ENCODE data around the gene RCL1. TPM values are rescaled to one million over a fixed set of nuclear protein-coding genes. Genes with fewer than 3 reads are reported as not detected.

RCL1 gene
- total and polyA plus RNA-seq, 2 donors (not counting 1 experiment from before 2014, with no cell fraction given): 10.5 to 21.7 TPM

DNA sequence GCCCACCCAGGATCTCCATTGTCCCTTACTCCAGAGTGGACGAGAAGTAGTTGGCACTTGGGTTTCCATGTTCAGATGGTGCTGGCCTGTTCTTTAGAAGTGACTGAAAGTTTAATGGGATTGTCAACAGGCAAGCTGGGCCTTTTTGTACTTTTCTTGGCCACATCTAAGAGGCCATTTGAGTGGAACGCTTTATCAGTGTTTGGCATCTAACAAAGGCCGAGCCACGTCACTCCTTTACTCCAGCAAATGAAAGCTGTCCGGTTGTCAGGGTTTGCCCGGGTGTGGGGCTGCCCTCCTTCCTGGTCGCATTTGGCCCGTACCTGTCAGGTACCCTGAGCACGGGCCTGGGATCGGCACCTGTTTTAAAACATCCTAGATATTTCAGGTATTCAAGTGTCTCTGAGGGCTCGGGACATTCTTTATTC is 71.5 kb downstream of the RCL1 start:
- no peak for ATAC-seq (ENCODE audit: low read depth)
- no peaks in the 10 kb centered on the region for H3K9me3 Mint-ChIP-seq (ENCODE audit: insufficient read depth)

DNA sequence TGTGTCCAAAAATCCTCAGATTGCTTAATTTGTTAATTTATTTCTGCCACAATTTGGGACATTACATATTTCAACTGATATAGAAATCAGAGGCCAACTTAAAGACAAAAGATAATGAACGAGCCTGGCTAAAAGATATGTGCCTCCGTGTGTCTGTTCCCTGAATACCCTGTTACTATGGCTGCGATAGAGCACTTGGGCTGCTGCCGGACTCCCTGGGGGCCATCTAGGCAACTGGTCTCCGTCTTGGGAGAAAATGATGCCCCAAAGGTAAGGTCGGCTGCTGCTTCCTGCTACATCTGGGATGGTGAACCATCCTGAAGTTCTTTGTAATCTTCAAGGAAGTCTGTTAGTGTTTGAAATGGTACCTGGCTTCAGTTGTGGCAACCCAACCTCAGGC is 72.0 kb downstream of the RCL1 start:
- ChIA-PET CTCF (no interaction called here), POLR2A (no interaction called here)
- no peaks in the 10 kb centered on the region for H3K79me2 ChIP-seq (ENCODE audit: control insufficient read depth, insufficient read depth, low read length)
- H3K27me3 ChIP-seq (replicated peaks in 1 of 4; ENCODE audit: control extremely low read depth in 1 of 4, control insufficient read depth in 3 of 4, insufficient read depth in 4 of 4, low read length in 3 of 4): no peaks in the 10 kb centered on the region
- H4K20me1 ChIP-seq (ENCODE audit: control insufficient read depth, insufficient read depth, low read length, poor library complexity, severe bottlenecking): no peaks in the 10 kb centered on the region
- no peak overlapping the region for H2AFZ ChIP-seq (ENCODE audit: insufficient read depth, low read depth, low read length, poor library complexity, severe bottlenecking)
- H3K4me2 ChIP-seq (replicated peaks; ENCODE audit: low read depth, low read length, poor library complexity, severe bottlenecking): no peak overlapping the region
- no peak overlapping the region for H3K27ac ChIP-seq (ENCODE audit: low read length in 2 of 2)
- H3K9ac ChIP-seq (ENCODE audit: low read length): no peak overlapping the region
- 99% methylated on average over 6 of the region's 6 CpGs for whole genome bisulfite sequencing (ENCODE audit: insufficient coverage)
- DNase-seq (no peak), ATAC-seq (ENCODE audit: low read depth) (no peak)
- intact Hi-C loops (cut with micrococcal nuclease): no loop called here
- peaks cover 1 to 17% of the 10 kb centered on the region in 2 experiments for H3K36me3 ChIP-seq (replicated peaks in 1 of 2; ENCODE audit: control extremely low read depth in 1 of 2, control insufficient read depth in 1 of 2, extremely low read depth in 1 of 2, insufficient read depth in 2 of 2, low read length in 1 of 2)
- Mint-ChIP-seq H3K4me1 (no peaks in the 10 kb centered on the region), H3K27ac (no peak overlapping the region), H3K4me3 (no peak overlapping the region), H3K27me3 (no peaks in the 10 kb centered on the region), H3K9me3 (ENCODE audit: insufficient read depth) (no peaks in the 10 kb centered on the region)
- H3K9me3 ChIP-seq (ENCODE audit: control extremely low read depth in 1 of 3, control insufficient read depth in 2 of 3, insufficient read depth in 1 of 3, low read length in 2 of 3): no peaks in the 10 kb centered on the region
- H3K4me1 ChIP-seq (ENCODE audit: control insufficient read depth in 2 of 2, insufficient read depth in 2 of 2, low read length in 2 of 2): no peaks in the 10 kb centered on the region
- TF ChIP-seq, protein P1, sequence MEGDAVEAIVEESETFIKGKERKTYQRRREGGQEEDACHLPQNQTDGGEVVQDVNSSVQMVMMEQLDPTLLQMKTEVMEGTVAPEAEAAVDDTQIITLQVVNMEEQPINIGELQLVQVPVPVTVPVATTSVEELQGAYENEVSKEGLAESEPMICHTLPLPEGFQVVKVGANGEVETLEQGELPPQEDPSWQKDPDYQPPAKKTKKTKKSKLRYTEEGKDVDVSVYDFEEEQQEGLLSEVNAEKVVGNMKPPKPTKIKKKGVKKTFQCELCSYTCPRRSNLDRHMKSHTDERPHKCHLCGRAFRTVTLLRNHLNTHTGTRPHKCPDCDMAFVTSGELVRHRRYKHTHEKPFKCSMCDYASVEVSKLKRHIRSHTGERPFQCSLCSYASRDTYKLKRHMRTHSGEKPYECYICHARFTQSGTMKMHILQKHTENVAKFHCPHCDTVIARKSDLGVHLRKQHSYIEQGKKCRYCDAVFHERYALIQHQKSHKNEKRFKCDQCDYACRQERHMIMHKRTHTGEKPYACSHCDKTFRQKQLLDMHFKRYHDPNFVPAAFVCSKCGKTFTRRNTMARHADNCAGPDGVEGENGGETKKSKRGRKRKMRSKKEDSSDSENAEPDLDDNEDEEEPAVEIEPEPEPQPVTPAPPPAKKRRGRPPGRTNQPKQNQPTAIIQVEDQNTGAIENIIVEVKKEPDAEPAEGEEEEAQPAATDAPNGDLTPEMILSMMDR (IDR thresholded peaks at IDR 0.05): no peak
- no peak for TF ChIP-seq EZH2 (IDR thresholded peaks at IDR 0.05; ENCODE audit: borderline replicate concordance, insufficient read depth, low read depth, low read length, poor library complexity, severe bottlenecking)
- no peak overlapping the region for H3K4me3 ChIP-seq (ENCODE audit: control extremely low read depth in 1 of 5, extremely low read depth in 1 of 5, insufficient read depth in 1 of 5, low read depth in 2 of 5, low read length in 4 of 5)

More for the DNA sequence above, 71.5 kb downstream of the RCL1 start:
- H3K9me3 ChIP-seq (ENCODE audit: control extremely low read depth in 1 of 3, control insufficient read depth in 2 of 3, insufficient read depth in 1 of 3, low read length in 2 of 3): no peaks in the 10 kb centered on the region
- H3K4me3 Mint-ChIP-seq: no peak overlapping the region
- no peak overlapping the region for H3K4me2 ChIP-seq (replicated peaks; ENCODE audit: low read depth, low read length, poor library complexity, severe bottlenecking)
- no peak overlapping the region for H3K27ac ChIP-seq (ENCODE audit: low read length in 2 of 2)
- H3K27me3 Mint-ChIP-seq: no peaks in the 10 kb centered on the region
- no peaks in the 10 kb centered on the region for H3K27me3 ChIP-seq (replicated peaks in 1 of 4; ENCODE audit: control extremely low read depth in 1 of 4, control insufficient read depth in 3 of 4, insufficient read depth in 4 of 4, low read length in 3 of 4)
- no peak for DNase-seq
- POLR2A ChIA-PET: no interaction called here
- WGBS (ENCODE audit: insufficient coverage): 99% methylated on average over 10 of the region's 11 CpGs
- CTCF ChIA-PET: no interaction called here
- peaks cover 1 to 17% of the 10 kb centered on the region in 2 experiments for H3K36me3 ChIP-seq (replicated peaks in 1 of 2; ENCODE audit: control extremely low read depth in 1 of 2, control insufficient read depth in 1 of 2, extremely low read depth in 1 of 2, insufficient read depth in 2 of 2, low read length in 1 of 2)
- intact Hi-C loops (cut with micrococcal nuclease): no loop called here
- H4K20me1 ChIP-seq (ENCODE audit: control insufficient read depth, insufficient read depth, low read length, poor library complexity, severe bottlenecking): no peaks in the 10 kb centered on the region
- no peaks in the 10 kb centered on the region for H3K79me2 ChIP-seq (ENCODE audit: control insufficient read depth, insufficient read depth, low read length)
- H3K9ac ChIP-seq (ENCODE audit: low read length): no peak overlapping the region
- no peak overlapping the region for H3K27ac Mint-ChIP-seq
- no peak for TF ChIP-seq EZH2 (IDR thresholded peaks at IDR 0.05; ENCODE audit: borderline replicate concordance, insufficient read depth, low read depth, low read length, poor library complexity, severe bottlenecking)
- TF ChIP-seq, protein P1 (IDR thresholded peaks at IDR 0.05): no peak
- H3K4me3 ChIP-seq (ENCODE audit: control extremely low read depth in 1 of 5, extremely low read depth in 1 of 5, insufficient read depth in 1 of 5, low read depth in 2 of 5, low read length in 4 of 5): no peak overlapping the region
- H2AFZ ChIP-seq (ENCODE audit: insufficient read depth, low read depth, low read length, poor library complexity, severe bottlenecking): no peak overlapping the region
- no peaks in the 10 kb centered on the region for H3K4me1 Mint-ChIP-seq
- no peaks in the 10 kb centered on the region for H3K4me1 ChIP-seq (ENCODE audit: control insufficient read depth in 2 of 2, insufficient read depth in 2 of 2, low read length in 2 of 2)

Measured in B cell (primary cell).